Pulmonary artery endothelial cell (primary cell): ENCODE results near the gene B4GALNT3. TPM values are rescaled to one million over a fixed set of nuclear protein-coding genes. Genes with fewer than 3 reads are reported as not detected.
"Not testable (repeated sequence)": the region's sequence is repeated elsewhere in the genome, so short reads cannot be mapped to it uniquely, and the experiment has no call there.

Experiments used
- DNase-seq: peaks from one replicate; pipeline ENCODE4 v3.0.0-alpha.2; 2011; ENCODE audit warnings: low read depth, low spot score
- total RNA-seq: library from RNA; depleted of rRNA; stranded (reverse); fragments of >200 nt; gene quantifications from 2 replicates; pipeline ENCODE4 v1.2.3, GENCODE V29; 2014

The B4GALNT3 gene
- total RNA-seq: not detected in 2 replicates

GRCh38 chr12:459430-460258 is at the start of gene B4GALNT3:
Gene B4GALNT3, plus strand, starts transcription at chr12:459939. Its CDS starts 438 bp downstream, at chr12:460377.
- DNase-seq: no peak

- no peak for DNase-seq
These were observed 44.9 kb upstream of the B4GALNT3 start for GRCh38 chr12:414859-415258.

- no peak for DNase-seq
These were observed 41.3 kb upstream of the B4GALNT3 start for GRCh38 chr12:418432-418831.

- DNase-seq: no peak
These were observed 37.2 kb upstream of the B4GALNT3 start for GRCh38 chr12:422526-422925.

- DNase-seq: not testable (repeated sequence)
These were observed 24.0 kb upstream of the B4GALNT3 start for GRCh38 chr12:435737-436136.

GRCh38 chr12:442235-442884 is 17.4 kb upstream of the B4GALNT3 start:
- peak; percentile 7 for DNase-seq

GRCh38 chr12:447141-447540 is 12.6 kb upstream of the B4GALNT3 start:
- DNase-seq: no peak

GRCh38 chr12:449203-449602 is 10.5 kb upstream of the B4GALNT3 start:
- no peak for DNase-seq

GRCh38 chr12:450438-450837 is 9.3 kb upstream of the B4GALNT3 start:
- no peak for DNase-seq

- DNase-seq: no peak
These were observed 7.0 kb upstream of the B4GALNT3 start for GRCh38 chr12:452667-453210.

- no peak for DNase-seq
These were observed 4.9 kb upstream of the B4GALNT3 start for GRCh38 chr12:454833-455232.

- no peak for DNase-seq
These were observed 3.9 kb upstream of the B4GALNT3 start for GRCh38 chr12:455821-456220.

GRCh38 chr12:457676-458075 is 2.1 kb upstream of the B4GALNT3 start:
- DNase-seq: no peak

GRCh38 chr12:459050-459429 is 699 bp upstream of the B4GALNT3 start:
- no peak for DNase-seq

- no peak for DNase-seq
These were observed 807 bp downstream of the B4GALNT3 start for GRCh38 chr12:460261-461230.

- DNase-seq: no peak
These were observed 1.7 kb downstream of the B4GALNT3 start for GRCh38 chr12:461425-461824.

GRCh38 chr12:462936-463705 is 3.4 kb downstream of the B4GALNT3 start:
- no peak for DNase-seq

GRCh38 chr12:464484-465267 is 4.9 kb downstream of the B4GALNT3 start:
- no peak for DNase-seq

- no peak for DNase-seq
These were observed 6.3 kb downstream of the B4GALNT3 start for GRCh38 chr12:466039-466438.

- no peak for DNase-seq
These were observed 7.0 kb downstream of the B4GALNT3 start for GRCh38 chr12:466762-467161.
